IMR-90 (cell line): ENCODE results near the gene DMRT1. TPM values are rescaled to one million over a fixed set of nuclear protein-coding genes. Genes with fewer than 3 reads are reported as not detected.

ENCODE experiments used
- ATAC-seq: fragments of 200-7000 bp; cut with Tn5 transposase; 2 replicates; pipeline ENCODE4 v1.9.1; 2020; ENCODE audit warnings: low read depth, mild to moderate bottlenecking, moderate library complexity
- BruUV-seq: library from RNA; stranded (reverse); fragments of 400-500 nt; replicated peaks from 2 replicates; lab custom pipeline; 2021; lab: Mats Ljungman, UMichigan
- CTCF ChIA-PET: fragments of 300-600 bp; formaldehyde crosslinking; extraction: SDS; loops from one replicate; lab custom pipeline; 2021; ENCODE audit warnings: antibody characterized with exemption; lab: Yijun Ruan, JAX
- POLR2A ChIA-PET: fragments of 300-600 bp; sonication (Branson Sonifier 250); formaldehyde crosslinking; loops from one replicate; lab custom pipeline; 2022; ENCODE audit warnings: antibody characterized with exemption; ENCODE audit not compliant: unreplicated experiment; lab: Charles Lee
- DNase-seq: peaks from one replicate; pipeline ENCODE4 v3.0.0; 2013
- H2AFZ ChIP-seq: replicated peaks from 2 replicates; pipeline ENCODE3; 2013; ENCODE audit warnings: low read length, mild to moderate bottlenecking; ENCODE audit not compliant: poor library complexity
- H2AK5ac ChIP-seq: 2 replicates; pipeline ENCODE4 v1.6.1; 2013; ENCODE audit warnings: low read depth, low read length, inconsistent platforms
- H2AK9ac ChIP-seq: replicated peaks from 2 replicates; pipeline ENCODE3; 2013; ENCODE audit warnings: mild to moderate bottlenecking, low read depth, low read length, moderate library complexity; ENCODE audit not compliant: poor library complexity
- H2BK120ac ChIP-seq: 2 replicates; pipeline ENCODE4 v1.6.1; 2013; ENCODE audit warnings: low read depth, low read length, inconsistent platforms
- H2BK15ac ChIP-seq: 3 replicates; pipeline ENCODE4 v1.6.1; 2013; ENCODE audit warnings: low read depth, low read length, inconsistent platforms
- H2BK20ac ChIP-seq: 2 replicates; pipeline ENCODE4 v1.6.1; 2013; ENCODE audit warnings: low read depth, mild to moderate bottlenecking, inconsistent platforms, low read length, moderate library complexity
- H2BK5ac ChIP-seq: 2 replicates; pipeline ENCODE4 v1.6.1; 2013; ENCODE audit warnings: mild to moderate bottlenecking, low read depth, low read length, inconsistent platforms; ENCODE audit not compliant: poor library complexity, severe bottlenecking
- H3K14ac ChIP-seq: replicated peaks from 2 replicates; pipeline ENCODE4 v1.6.1; 2013; ENCODE audit warnings: low read depth, low read length, inconsistent platforms
- H3K18ac ChIP-seq: 2 replicates; pipeline ENCODE4 v1.6.1; 2013; ENCODE audit warnings: low read depth, low read length, control low read depth
- H3K23ac ChIP-seq: 2 replicates; pipeline ENCODE4 v1.6.1; 2013; ENCODE audit warnings: low read depth, low read length, inconsistent platforms
- H3K27ac ChIP-seq: 2 replicates; pipeline ENCODE4 v1.5.1; 2013; ENCODE audit warnings: mild to moderate bottlenecking, control low read depth, low read length; ENCODE audit not compliant: insufficient read depth
- H3K27me3 ChIP-seq: 2 replicates; pipeline ENCODE4 v1.6.1; 2013; ENCODE audit warnings: low read length; ENCODE audit not compliant: control insufficient read depth, insufficient read depth
- H3K36me3 ChIP-seq: 2 replicates; pipeline ENCODE4 v1.6.1; 2013; ENCODE audit warnings: low read length, mixed read lengths; ENCODE audit not compliant: control insufficient read depth, insufficient read depth
- H3K4ac ChIP-seq: 2 replicates; pipeline ENCODE4 v1.6.1; 2013; ENCODE audit warnings: low read depth, low read length, inconsistent platforms
- H3K4me1 ChIP-seq: 2 replicates; pipeline ENCODE4 v1.6.1; 2013; ENCODE audit warnings: low read length, mixed read lengths; ENCODE audit not compliant: control insufficient read depth, insufficient read depth
- H3K4me2 ChIP-seq: 2 replicates; pipeline ENCODE4 v1.6.1; 2013; ENCODE audit warnings: low read depth, mild to moderate bottlenecking, control low read depth, low read length, moderate library complexity
- H3K4me3 ChIP-seq: 2 replicates; pipeline ENCODE4 v1.5.1; 2013; ENCODE audit warnings: low read depth, mild to moderate bottlenecking, control low read depth, low read length, moderate library complexity; ENCODE audit not compliant: insufficient read depth
- H3K56ac ChIP-seq: 2 replicates; pipeline ENCODE4 v1.6.1; 2013; ENCODE audit warnings: low read length, inconsistent platforms; ENCODE audit not compliant: insufficient read depth; ENCODE audit errors: extremely low read depth
- H3K79me1 ChIP-seq, 2 experiments: 2 replicates each; pipeline ENCODE4 v1.6.1; 2013; ENCODE audit warnings: low read length in 2 of 2, inconsistent platforms in 1 of 2, low read depth in 1 of 2
- H3K9ac ChIP-seq: 2 replicates; pipeline ENCODE4 v1.6.1; 2013; ENCODE audit warnings: low read depth, low read length, control low read depth
- H3K9me1 ChIP-seq: 2 replicates; pipeline ENCODE4 v1.6.1; 2013; ENCODE audit warnings: low read length, inconsistent platforms; ENCODE audit not compliant: insufficient read depth
- H3K9me3 ChIP-seq: 2 replicates; pipeline ENCODE4 v1.6.1; 2013; ENCODE audit warnings: low read length; ENCODE audit not compliant: control insufficient read depth, insufficient read depth
- H4K20me1 ChIP-seq: 2 replicates; pipeline ENCODE4 v1.6.1; 2013; ENCODE audit warnings: low read length, inconsistent platforms; ENCODE audit not compliant: insufficient read depth
- H4K5ac ChIP-seq: 2 replicates; pipeline ENCODE4 v1.6.1; 2013; ENCODE audit warnings: mild to moderate bottlenecking, low read depth, low read length, control low read depth
- H4K8ac ChIP-seq, 2 experiments: 2 replicates each; pipeline ENCODE4 v1.6.1; 2013; ENCODE audit warnings: low read depth in 2 of 2, low read length in 2 of 2, control low read depth in 1 of 2, inconsistent platforms in 1 of 2
- H4K91ac ChIP-seq: 2 replicates; pipeline ENCODE4 v1.6.1; 2013; ENCODE audit warnings: low read depth, low read length, inconsistent platforms; ENCODE audit not compliant: insufficient read depth
- BHLHE40 ChIP-seq: fragments of 150-350 bp; IDR thresholded peaks from 2 replicates; pipeline ENCODE4 v1.6.1; 2016; ENCODE audit warnings: mild to moderate bottlenecking, low read depth, low read length
- CEBPB ChIP-seq: IDR thresholded peaks from 2 replicates; pipeline ENCODE4 v1.6.1; 2012; ENCODE audit warnings: low read depth, low read length, improper control_type of control experiment
- CHD1 ChIP-seq: IDR thresholded peaks from 2 replicates; pipeline ENCODE4 v1.6.1; 2012; ENCODE audit warnings: low read depth, low read length, improper control_type of control experiment
- FOS ChIP-seq: fragments of 150-350 bp; IDR thresholded peaks from 2 replicates; pipeline ENCODE4 v1.6.1; 2016; ENCODE audit warnings: low read depth, low read length
- MAFK ChIP-seq: IDR thresholded peaks from 2 replicates; pipeline ENCODE4 v1.6.1; 2012; ENCODE audit warnings: low read depth, low read length, improper control_type of control experiment
- MAZ ChIP-seq: IDR thresholded peaks from 2 replicates; pipeline ENCODE4 v1.6.1; 2012; ENCODE audit warnings: low read depth, mild to moderate bottlenecking, low read length, improper control_type of control experiment, moderate library complexity, borderline replicate concordance
- MXI1 ChIP-seq: IDR thresholded peaks from 2 replicates; pipeline ENCODE4 v1.6.1; 2012; ENCODE audit warnings: low read depth, mild to moderate bottlenecking, low read length, moderate library complexity, borderline replicate concordance
- NFE2L2 ChIP-seq: fragments of 150-350 bp; IDR thresholded peaks from 2 replicates; pipeline ENCODE4 v1.6.1; 2016; ENCODE audit warnings: low read depth, mild to moderate bottlenecking, low read length
- POLR2A ChIP-seq: IDR thresholded peaks from 2 replicates; pipeline ENCODE4 v1.6.1; 2012; ENCODE audit warnings: mild to moderate bottlenecking, low read depth, low read length
- RAD21 ChIP-seq: IDR thresholded peaks from 2 replicates; pipeline ENCODE4 v1.6.1; 2012; ENCODE audit warnings: low read length, improper control_type of control experiment
- RCOR1 ChIP-seq: IDR thresholded peaks from 2 replicates; pipeline ENCODE4 v1.6.1; 2012; ENCODE audit warnings: mild to moderate bottlenecking, low read length, improper control_type of control experiment; ENCODE audit not compliant: insufficient replicate concordance
- RFX5 ChIP-seq: IDR thresholded peaks from 2 replicates; pipeline ENCODE4 v1.8.0; 2012; ENCODE audit warnings: low read depth, mild to moderate bottlenecking, low read length, moderate library complexity
- SMC3 ChIP-seq: fragments of 150-350 bp; IDR thresholded peaks from 2 replicates; pipeline ENCODE4 v1.6.1; 2016; ENCODE audit warnings: low read depth, mild to moderate bottlenecking, antibody characterized with exemption, low read length, moderate library complexity
- WGBS, 2 experiments: methylation state at CpG; one replicate each; pipeline versions ENCODE4 v1.1.5 to v1.1.7; 2013; ENCODE audit warnings: missing lambda C conversion rate in 2 of 2; ENCODE audit not compliant: insufficient read length in 1 of 2; ENCODE audit errors: extremely low coverage in 2 of 2; 5-methylcytosine and 5-hydroxymethylcytosine counted together
- dilution Hi-C: fragments of 300-500 bp; cut with HindIII; formaldehyde crosslinking; loops from one replicate; pipeline ENCODE4 v1.14.3; 2018; ENCODE audit warnings: low sequenced_read_pairs; ENCODE audit not compliant: unreplicated experiment
- in situ Hi-C: fragments of 300-500 bp; cut with MboI; formaldehyde crosslinking; loops from 3 replicates; pipeline ENCODE4 v1.14.3; 2019; ENCODE audit warnings: low sequenced_read_pairs, inconsistent platforms, mixed read lengths
- intact Hi-C: fragments of 100-400 bp; cut with micrococcal nuclease; formaldehyde crosslinking; loops from 2 replicates; pipeline ENCODE4 v1.10.0; 2022
- polyA plus RNA-seq, 3 experiments: library from polyadenylated mRNA; depleted of rRNA; stranded (reverse); fragments of >200 nt; gene quantifications; 2 replicates each; pipeline ENCODE4 v1.2.3, GENCODE V29; 2012; ENCODE audit warnings: low replicate concordance in 1 of 3
- total RNA-seq: library from RNA; depleted of rRNA; stranded (reverse); fragments of >200 nt; gene quantifications from 2 replicates; pipeline ENCODE4 v1.2.3, GENCODE V29; 2012
- TF ChIP-seq, protein P1 (sequence below): fragments of 150-350 bp; IDR thresholded peaks from 2 replicates; pipeline ENCODE4 v1.6.1; 2016; ENCODE audit warnings: low read depth, mild to moderate bottlenecking, low read length, moderate library complexity, borderline replicate concordance
- TF ChIP-seq, protein P2 (sequence below): conservative IDR thresholded peaks from 2 replicates; pipeline ENCODE4 v1.5.1; 2012; ENCODE audit warnings: mild to moderate bottlenecking, low read depth, low read length, improper control_type of control experiment
- TF ChIP-seq, protein P3 (sequence below): fragments of 150-350 bp; IDR thresholded peaks from 2 replicates; pipeline ENCODE4 v1.6.1; 2017; ENCODE audit warnings: mild to moderate bottlenecking, antibody characterized with exemption, low read length, low read depth

The DMRT1 gene
- total and polyA plus RNA-seq, 2 of the 4 experiments (the other 2 are of a cell fraction) = not detected

DNA sequence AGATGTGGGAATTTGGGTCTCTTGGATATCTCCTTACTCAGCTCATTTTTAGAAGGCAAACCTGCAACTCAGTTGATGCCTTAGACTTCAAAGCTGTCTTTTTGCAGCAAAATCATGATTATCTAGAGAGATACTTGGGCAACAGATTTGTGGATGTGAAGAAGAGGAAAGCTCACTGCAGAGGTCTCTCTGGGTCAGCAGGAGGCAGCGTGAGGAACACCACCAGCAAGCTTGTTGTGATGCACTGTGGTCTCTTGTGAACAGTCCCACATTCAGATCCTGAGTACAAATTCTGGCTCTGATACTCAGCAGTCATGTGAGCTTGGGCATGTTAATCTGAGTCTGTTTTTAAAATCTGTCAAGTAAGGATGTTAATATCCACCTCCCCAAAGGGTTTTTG is 108.6 kb downstream of the DMRT1 start:
- no CpG with 5 or more reads among the region's 1 CpG for WGBS, 2 experiments

More for the DNA sequence above, 108.6 kb downstream of the DMRT1 start:
- no peaks in the 10 kb centered on the region for H4K20me1 ChIP-seq
- no peak overlapping the region for H2BK20ac ChIP-seq
- no peak overlapping the region for H3K27ac ChIP-seq
- H2BK15ac ChIP-seq = no peak overlapping the region
- no peak overlapping the region for H3K4ac ChIP-seq
- H4K91ac ChIP-seq = no peak overlapping the region
- no peak overlapping the region for H2AK9ac ChIP-seq
- peaks cover 2% of the 10 kb centered on the region for H3K27me3 ChIP-seq
- H3K4me1 ChIP-seq = no peaks in the 10 kb centered on the region
- no TSS peak for BruUV-seq
- no peak overlapping the region for H3K14ac ChIP-seq
- no peaks in the 10 kb centered on the region for H3K9me3 ChIP-seq
- ATAC-seq = no peak
- no peak overlapping the region for H3K4me2 ChIP-seq
- H4K8ac ChIP-seq = no peak overlapping the region
- no peak overlapping the region for H3K23ac ChIP-seq
- H2BK120ac ChIP-seq = no peak overlapping the region
- no peak overlapping the region for H4K5ac ChIP-seq
- H3K4me3 ChIP-seq = no peak overlapping the region
- no peak overlapping the region for H3K18ac ChIP-seq
- no peaks in the 10 kb centered on the region for H3K79me1 ChIP-seq
- intact Hi-C loops = no loop called here
- dilution Hi-C loops = no loop called here
- H3K36me3 ChIP-seq = no peaks in the 10 kb centered on the region
- no peak overlapping the region for H3K56ac ChIP-seq
- in situ Hi-C loops = no loop called here
- H3K9me1 ChIP-seq = no peaks in the 10 kb centered on the region
- H3K9ac ChIP-seq = no peak overlapping the region
- no peak overlapping the region for H2BK5ac ChIP-seq
- no peak overlapping the region for H2AFZ ChIP-seq
- CTCF ChIA-PET = no interaction called here
- no peak for DNase-seq
- TF ChIP-seq FOS (no peak), MAFK (no peak), SMC3 (no peak), POLR2A (no peak), CHD1 (no peak), RFX5 (no peak), MAZ (no peak), BHLHE40 (no peak), NFE2L2 (no peak), RAD21 (no peak), RCOR1 (no peak), MXI1 (no peak), CEBPB (no peak)
- TF ChIP-seq, protein P1, sequence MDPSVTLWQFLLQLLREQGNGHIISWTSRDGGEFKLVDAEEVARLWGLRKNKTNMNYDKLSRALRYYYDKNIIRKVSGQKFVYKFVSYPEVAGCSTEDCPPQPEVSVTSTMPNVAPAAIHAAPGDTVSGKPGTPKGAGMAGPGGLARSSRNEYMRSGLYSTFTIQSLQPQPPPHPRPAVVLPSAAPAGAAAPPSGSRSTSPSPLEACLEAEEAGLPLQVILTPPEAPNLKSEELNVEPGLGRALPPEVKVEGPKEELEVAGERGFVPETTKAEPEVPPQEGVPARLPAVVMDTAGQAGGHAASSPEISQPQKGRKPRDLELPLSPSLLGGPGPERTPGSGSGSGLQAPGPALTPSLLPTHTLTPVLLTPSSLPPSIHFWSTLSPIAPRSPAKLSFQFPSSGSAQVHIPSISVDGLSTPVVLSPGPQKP = no peak
- TF ChIP-seq, protein P2, sequence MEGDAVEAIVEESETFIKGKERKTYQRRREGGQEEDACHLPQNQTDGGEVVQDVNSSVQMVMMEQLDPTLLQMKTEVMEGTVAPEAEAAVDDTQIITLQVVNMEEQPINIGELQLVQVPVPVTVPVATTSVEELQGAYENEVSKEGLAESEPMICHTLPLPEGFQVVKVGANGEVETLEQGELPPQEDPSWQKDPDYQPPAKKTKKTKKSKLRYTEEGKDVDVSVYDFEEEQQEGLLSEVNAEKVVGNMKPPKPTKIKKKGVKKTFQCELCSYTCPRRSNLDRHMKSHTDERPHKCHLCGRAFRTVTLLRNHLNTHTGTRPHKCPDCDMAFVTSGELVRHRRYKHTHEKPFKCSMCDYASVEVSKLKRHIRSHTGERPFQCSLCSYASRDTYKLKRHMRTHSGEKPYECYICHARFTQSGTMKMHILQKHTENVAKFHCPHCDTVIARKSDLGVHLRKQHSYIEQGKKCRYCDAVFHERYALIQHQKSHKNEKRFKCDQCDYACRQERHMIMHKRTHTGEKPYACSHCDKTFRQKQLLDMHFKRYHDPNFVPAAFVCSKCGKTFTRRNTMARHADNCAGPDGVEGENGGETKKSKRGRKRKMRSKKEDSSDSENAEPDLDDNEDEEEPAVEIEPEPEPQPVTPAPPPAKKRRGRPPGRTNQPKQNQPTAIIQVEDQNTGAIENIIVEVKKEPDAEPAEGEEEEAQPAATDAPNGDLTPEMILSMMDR = no peak
- TF ChIP-seq, protein P3, sequence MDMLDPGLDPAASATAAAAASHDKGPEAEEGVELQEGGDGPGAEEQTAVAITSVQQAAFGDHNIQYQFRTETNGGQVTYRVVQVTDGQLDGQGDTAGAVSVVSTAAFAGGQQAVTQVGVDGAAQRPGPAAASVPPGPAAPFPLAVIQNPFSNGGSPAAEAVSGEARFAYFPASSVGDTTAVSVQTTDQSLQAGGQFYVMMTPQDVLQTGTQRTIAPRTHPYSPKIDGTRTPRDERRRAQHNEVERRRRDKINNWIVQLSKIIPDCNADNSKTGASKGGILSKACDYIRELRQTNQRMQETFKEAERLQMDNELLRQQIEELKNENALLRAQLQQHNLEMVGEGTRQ = no peak
- no peak overlapping the region for H2AK5ac ChIP-seq
- POLR2A ChIA-PET = no interaction called here
